T-helper 17 cell (primary cell): ENCODE results near the gene KRTAP10-1. TPM values are rescaled to one million over a fixed set of nuclear protein-coding genes. Genes with fewer than 3 reads are reported as not detected.
A peak's percentile ranks its signal among the peaks of the same experiment; 100 is the strongest.
"Not testable (repeated sequence)": the region's sequence is repeated elsewhere in the genome, so short reads cannot be mapped to it uniquely, and the experiment has no call there.

ENCODE experiments used
- ATAC-seq: fragments of 150-1000 bp; cut with Tn5 transposase; 2 replicates; pipeline ENCODE4 v1.10.0; 2021; ENCODE audit warnings: mild to moderate bottlenecking, moderate library complexity
- DNase-seq, 3 donors: peaks; one replicate each; pipeline versions ENCODE4 v3.0.0 to v3.0.0-alpha.2; 2020 to 2021
- H3K9me3 ChIP-seq: one replicate; pipeline ENCODE4 v1.7.0; 2013; ENCODE audit warnings: low read length, mild to moderate bottlenecking; ENCODE audit not compliant: control insufficient read depth, poor library complexity, severe bottlenecking
- H3K27ac Mint-ChIP-seq: one replicate; pipeline ENCODE4 v1.8.0; 2022; ENCODE audit warnings: mild to moderate bottlenecking, moderate library complexity, mixed read lengths
- H3K27me3 Mint-ChIP-seq: one replicate; pipeline ENCODE4 v1.8.0; 2022; ENCODE audit warnings: mixed read lengths
- H3K36me3 Mint-ChIP-seq: one replicate; pipeline ENCODE4 v1.8.0; 2022; ENCODE audit warnings: low read depth, mixed read lengths
- H3K4me1 Mint-ChIP-seq: one replicate; pipeline ENCODE4 v1.8.0; 2022; ENCODE audit warnings: mild to moderate bottlenecking, mixed read lengths
- H3K4me3 Mint-ChIP-seq: one replicate; pipeline ENCODE4 v1.8.0; 2022; ENCODE audit warnings: mild to moderate bottlenecking, moderate library complexity, mixed read lengths
- total RNA-seq, 4 donors: library from RNA in 2 of 4; stranded (reverse) in 2 of 4; gene quantifications; one replicate each; pipeline ENCODE4 v1.2.3 and lab custom pipeline; 2022 to 2026

KRTAP10-1 gene
- total RNA-seq, 2 donors from 2014 or later, result not detected

GRCh38 chr21:44566403-44566802 lies 26.4 kb upstream of the KRTAP10-1 start:
- H3K9me3 ChIP-seq, result no peaks in the 10 kb centered on the region
- Mint-ChIP-seq H3K4me3 (no peak overlapping the region), H3K27ac (no peak overlapping the region), H3K4me1 (peaks cover 7% of the 10 kb centered on the region), H3K36me3 (no peaks in the 10 kb centered on the region), H3K27me3 (peaks cover 8% of the 10 kb centered on the region)
- ATAC-seq (no peak), DNase-seq (no peak)

- ATAC-seq (no peak), DNase-seq (no peak)
- Mint-ChIP-seq H3K4me3 (peak overlapping the region; percentile 31), H3K27me3 (peaks cover 8% of the 10 kb centered on the region), H3K4me1 (peaks cover 7% of the 10 kb centered on the region), H3K36me3 (no peaks in the 10 kb centered on the region), H3K27ac (peak overlapping the region; percentile 48)
- H3K9me3 ChIP-seq, result no peaks in the 10 kb centered on the region
These were observed 25.0 kb upstream of the KRTAP10-1 start for GRCh38 chr21:44564886-44565598.

DNA sequence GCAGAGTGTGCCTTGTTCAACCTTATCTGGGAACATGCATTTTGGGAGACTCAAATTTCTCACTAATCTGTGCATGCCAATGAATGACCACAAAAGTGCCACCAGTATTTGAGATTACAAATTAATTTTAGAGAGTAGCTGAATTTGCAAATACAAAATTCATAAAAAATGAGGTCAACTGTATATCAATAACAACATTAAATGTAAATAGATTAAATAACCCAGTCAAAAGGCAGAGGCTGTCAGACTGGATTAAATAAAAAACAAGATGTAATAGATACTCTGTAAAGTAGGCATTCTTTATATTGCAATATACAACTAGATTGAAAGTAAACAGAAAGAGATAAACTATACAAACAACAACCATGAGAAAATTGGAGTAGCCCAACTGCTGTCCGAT lies 24.1 kb upstream of the KRTAP10-1 start:
- H3K27ac Mint-ChIP-seq, result no peak overlapping the region

GRCh38 chr21:44558695-44559094 lies 18.7 kb upstream of the KRTAP10-1 start, which contains the start of gene KRTAP10-3:
TSS of gene KRTAP10-3 (minus strand) at chr21:44558795. CDS start at chr21:44558715, 80 bp downstream.
- Mint-ChIP-seq H3K4me1 (no peaks in the 10 kb centered on the region), H3K27me3 (no peaks in the 10 kb centered on the region)

More for the DNA sequence above, 24.1 kb upstream of the KRTAP10-1 start:
- H3K9me3 ChIP-seq, result no peaks in the 10 kb centered on the region
- Mint-ChIP-seq H3K27me3 (peaks cover 6% of the 10 kb centered on the region), H3K4me3 (no peak overlapping the region), H3K4me1 (peaks cover 7% of the 10 kb centered on the region), H3K36me3 (no peaks in the 10 kb centered on the region)
- DNase-seq, result no peak
- no peak for ATAC-seq

GRCh38 chr21:44558329-44558675 lies 18.3 kb upstream of the KRTAP10-1 start:
- not testable (repeated sequence) for H3K9me3 ChIP-seq, DNase-seq, H3K4me3 Mint-ChIP-seq, H3K4me1 Mint-ChIP-seq, ATAC-seq, H3K27me3 Mint-ChIP-seq, H3K36me3 Mint-ChIP-seq, H3K27ac Mint-ChIP-seq

More at GRCh38 chr21:44558695-44559094, 18.7 kb upstream of the KRTAP10-1 start, which contains the start of gene KRTAP10-3:
- no peak within 1 kb of the TSS for H3K4me3 Mint-ChIP-seq
- no peak within 1 kb of the TSS for H3K27ac Mint-ChIP-seq
- H3K36me3 Mint-ChIP-seq, result no peaks in the 10 kb centered on the region
- H3K9me3 ChIP-seq, result no peaks in the 10 kb centered on the region
- DNase-seq, result no peak
- no peak for ATAC-seq

DNA sequence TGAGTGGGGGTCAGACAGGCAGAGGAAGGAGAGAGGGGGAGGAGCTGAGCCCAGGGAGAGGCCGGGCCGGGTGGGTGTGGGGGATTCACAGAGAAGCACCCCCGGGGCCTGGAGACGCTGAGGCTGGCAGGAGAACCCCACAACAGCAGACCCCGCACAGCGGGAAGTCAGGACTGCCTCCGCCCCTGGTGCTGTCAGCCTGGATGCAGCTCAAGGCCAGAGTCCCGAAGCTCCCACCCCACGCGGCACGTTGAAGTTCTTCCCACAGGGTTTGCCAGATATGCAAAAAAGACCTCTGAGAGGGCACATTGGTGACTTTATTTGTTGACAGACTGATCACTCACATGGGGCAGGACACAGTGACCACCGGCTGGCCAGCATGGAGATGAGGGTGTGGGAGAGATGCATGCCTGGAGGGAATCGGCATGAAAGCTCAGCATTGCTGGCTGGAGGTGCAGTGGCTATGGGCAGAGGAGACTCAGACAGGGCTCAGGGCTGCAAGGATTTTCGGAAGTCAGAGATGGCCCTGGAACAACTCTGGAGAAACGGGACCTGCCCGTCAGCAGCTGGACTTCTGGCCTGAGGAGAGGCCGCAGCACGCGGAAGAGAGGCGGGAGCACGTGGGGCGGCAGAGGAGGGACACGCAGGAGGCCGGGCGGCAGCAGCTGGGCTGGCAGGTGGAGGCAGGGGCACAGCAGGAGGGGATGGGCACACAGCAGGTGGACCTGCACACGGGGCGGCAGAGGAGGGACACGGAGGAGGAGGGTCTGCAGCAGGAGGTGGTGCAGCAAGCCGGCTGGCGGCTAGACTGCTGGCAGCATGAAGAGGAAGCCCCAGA lies 17.7 kb upstream of the KRTAP10-1 start:
- no peak for ATAC-seq
- H3K36me3 Mint-ChIP-seq, result no peaks in the 10 kb centered on the region
- H3K4me3 Mint-ChIP-seq, result no peak overlapping the region
- no peaks in the 10 kb centered on the region for H3K27me3 Mint-ChIP-seq
- H3K4me1 Mint-ChIP-seq, result no peaks in the 10 kb centered on the region
- H3K27ac Mint-ChIP-seq, result no peak overlapping the region
- no peaks in the 10 kb centered on the region for H3K9me3 ChIP-seq
- no peak for DNase-seq

DNA sequence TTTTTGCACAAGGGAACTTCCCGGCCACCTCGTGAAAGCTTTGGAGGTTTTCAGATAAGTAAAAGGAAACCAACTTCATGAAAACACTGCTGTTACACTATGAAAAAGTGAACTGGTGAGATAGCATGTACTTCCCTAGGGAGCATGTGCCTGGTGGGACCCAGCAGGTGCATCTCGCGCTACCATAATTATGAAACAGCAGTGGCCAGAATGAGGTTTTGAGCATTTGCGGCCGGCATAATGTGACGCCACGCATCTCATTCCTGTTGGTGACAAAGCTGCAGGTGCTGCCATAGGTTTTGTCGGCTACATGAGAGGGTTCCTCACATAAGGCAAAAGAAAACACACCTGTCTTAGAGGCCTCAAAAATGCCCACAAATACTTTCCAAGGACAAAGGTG lies 16.9 kb upstream of the KRTAP10-1 start:
- DNase-seq (no peak), ATAC-seq (no peak)
- Mint-ChIP-seq H3K4me1 (no peaks in the 10 kb centered on the region), H3K4me3 (no peak overlapping the region), H3K27ac (no peak overlapping the region), H3K27me3 (no peaks in the 10 kb centered on the region), H3K36me3 (no peaks in the 10 kb centered on the region)
- no peaks in the 10 kb centered on the region for H3K9me3 ChIP-seq

DNA sequence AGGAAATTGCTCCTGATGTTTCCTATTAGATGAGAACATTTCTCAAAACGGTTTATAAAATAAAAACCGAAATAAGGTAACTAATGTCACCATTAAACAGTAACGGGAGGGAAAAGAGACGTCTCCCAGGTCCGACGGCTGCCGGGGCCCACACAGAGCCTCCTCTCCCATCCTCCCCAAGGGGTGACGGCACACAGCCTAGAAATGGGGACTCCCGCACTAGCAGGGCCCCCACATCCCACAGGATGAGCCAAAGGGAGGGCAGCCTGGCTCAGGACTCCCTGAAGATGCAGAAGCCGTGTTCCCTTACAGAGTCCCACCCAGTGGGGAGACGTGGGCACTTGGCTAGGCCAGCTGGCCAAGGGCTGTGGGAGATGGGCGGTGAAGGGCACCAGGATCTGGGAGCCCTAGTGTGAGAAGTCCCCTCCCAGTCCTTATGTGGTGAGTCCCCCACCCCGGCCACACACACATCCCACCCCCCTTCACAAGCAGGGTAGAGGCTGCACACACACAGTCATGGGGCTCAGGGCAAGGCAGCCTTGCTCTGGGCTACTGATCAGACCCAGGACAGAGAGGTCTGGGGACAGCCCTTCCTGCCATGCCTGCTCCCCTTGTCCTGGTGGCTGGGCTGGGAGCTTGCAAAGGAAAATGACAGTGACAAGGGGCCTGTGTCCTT lies 15.3 kb upstream of the KRTAP10-1 start:
- Mint-ChIP-seq H3K27me3 (no peaks in the 10 kb centered on the region), H3K4me3 (no peak overlapping the region), H3K36me3 (peaks cover 2% of the 10 kb centered on the region), H3K27ac (no peak overlapping the region), H3K4me1 (no peaks in the 10 kb centered on the region)
- H3K9me3 ChIP-seq, result no peaks in the 10 kb centered on the region
- ATAC-seq (no peak), DNase-seq (no peak)

- H3K36me3 Mint-ChIP-seq, result peaks cover 3% of the 10 kb centered on the region
- peaks cover 7% of the 10 kb centered on the region for H3K4me1 Mint-ChIP-seq
- H3K27me3 Mint-ChIP-seq, result no peaks in the 10 kb centered on the region
- ATAC-seq, result no peak
- H3K27ac Mint-ChIP-seq, result no peak overlapping the region
- no peaks in the 10 kb centered on the region for H3K9me3 ChIP-seq
- no peak for DNase-seq
- no peak overlapping the region for H3K4me3 Mint-ChIP-seq
These were observed 12.7 kb upstream of the KRTAP10-1 start for GRCh38 chr21:44552681-44553080.

- H3K9me3 ChIP-seq, result no peaks in the 10 kb centered on the region
- peaks cover 11% of the 10 kb centered on the region for H3K4me1 Mint-ChIP-seq
- no peaks in the 10 kb centered on the region for H3K27me3 Mint-ChIP-seq
- no peak for ATAC-seq
- H3K36me3 Mint-ChIP-seq, result peaks cover 5% of the 10 kb centered on the region
- no peak overlapping the region for H3K4me3 Mint-ChIP-seq
- no peak for DNase-seq
- no peak overlapping the region for H3K27ac Mint-ChIP-seq
These were observed 12.1 kb upstream of the KRTAP10-1 start for GRCh38 chr21:44552136-44552535.

GRCh38 chr21:44551340-44551961 lies 11.5 kb upstream of the KRTAP10-1 start, which contains the start of gene KRTAP10-2:
TSS of gene KRTAP10-2 (minus strand) at chr21:44551505. CDS start at chr21:44551458, 47 bp downstream.
- peaks cover 11% of the 10 kb centered on the region for H3K4me1 Mint-ChIP-seq
- peaks cover 5% of the 10 kb centered on the region for H3K36me3 Mint-ChIP-seq
- H3K4me3 Mint-ChIP-seq, result no peak within 1 kb of the TSS
- H3K27ac Mint-ChIP-seq, result no peak within 1 kb of the TSS
- no peak for DNase-seq
- H3K9me3 ChIP-seq, result peaks cover 6% of the 10 kb centered on the region
- H3K27me3 Mint-ChIP-seq, result no peaks in the 10 kb centered on the region
- no peak for ATAC-seq

- no peak for ATAC-seq
- Mint-ChIP-seq H3K27me3 (no peaks in the 10 kb centered on the region), H3K27ac (no peak overlapping the region), H3K4me1 (peaks cover 11% of the 10 kb centered on the region), H3K36me3 (peaks cover 5% of the 10 kb centered on the region), H3K4me3 (no peak overlapping the region)
- no peak for DNase-seq
- peaks cover 6% of the 10 kb centered on the region for H3K9me3 ChIP-seq
These were observed 10.8 kb upstream of the KRTAP10-1 start for GRCh38 chr21:44550807-44551206.

DNA sequence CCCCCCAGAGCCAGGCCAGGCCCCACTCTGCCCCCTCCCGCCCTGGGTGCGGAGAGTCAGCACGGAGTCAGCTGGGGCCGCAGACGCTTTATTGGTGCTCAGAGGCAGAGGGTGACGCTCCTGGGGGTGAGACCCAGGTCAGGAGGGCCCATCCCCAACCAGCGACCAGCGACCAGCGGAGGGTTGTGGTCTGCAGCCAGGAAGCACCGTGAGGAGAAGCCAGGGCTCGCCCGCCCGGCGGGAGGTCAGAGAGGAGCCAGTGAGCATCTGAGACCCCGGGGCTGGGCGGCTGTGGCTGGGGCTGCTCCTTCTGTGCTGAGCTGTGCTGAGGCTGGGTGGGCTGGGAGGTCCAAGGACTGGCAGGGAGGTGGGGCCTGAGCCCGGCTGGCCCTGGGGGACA lies 10.3 kb upstream of the KRTAP10-1 start:
- H3K27ac Mint-ChIP-seq, H3K27me3 Mint-ChIP-seq, H3K9me3 ChIP-seq, H3K4me3 Mint-ChIP-seq, ATAC-seq, DNase-seq, H3K36me3 Mint-ChIP-seq: not testable (repeated sequence)
- peaks cover 11% of the 10 kb centered on the region for H3K4me1 Mint-ChIP-seq
